ENCODE measurements around the gene BRF1. TPM values are rescaled to one million over a fixed set of nuclear protein-coding genes. Genes with fewer than 3 reads are reported as not detected.

BRF1 gene
- polyA plus RNA-seq, 1 of the 3 experiments (the other 2 are of a cell fraction): 15.7 TPM

GRCh38 chr14:105337966-105338741, 37.4 kb upstream of the BRF1 start:
- H3K79me2 ChIP-seq (ENCODE audit: insufficient read depth): peaks cover 16% of the 10 kb centered on the region
- H4K20me1 ChIP-seq (ENCODE audit: insufficient read depth): peaks cover 74% of the 10 kb centered on the region
- no peak for TF ChIP-seq JUND (IDR thresholded peaks at IDR 0.05)
- TF ChIP-seq USF2 (IDR thresholded peaks at IDR 0.05; ENCODE audit: borderline replicate concordance, low read depth, low read length): no peak
- no peak for TF ChIP-seq FOSL2 (IDR thresholded peaks at IDR 0.05; ENCODE audit: borderline replicate concordance, low read depth)
- no peak for TF ChIP-seq GATA2 (CRISPR knock-in tag; IDR thresholded peaks at IDR 0.05)
- no peak for TF ChIP-seq TCF12 (IDR thresholded peaks at IDR 0.05)
- no peak for TF ChIP-seq SMC3 (IDR thresholded peaks at IDR 0.05; ENCODE audit: low read depth, low read length)
- TF ChIP-seq FOXM1 (IDR thresholded peaks at IDR 0.05; ENCODE audit: low read depth): no peak
- TF ChIP-seq NFIC (IDR thresholded peaks at IDR 0.05; ENCODE audit: borderline replicate concordance): no peak
- no peak for TF ChIP-seq FOXJ3 (CRISPR knock-in tag; IDR thresholded peaks at IDR 0.05)
- TF ChIP-seq CTCF (IDR thresholded peaks at IDR 0.05): no peak
- no peak for TF ChIP-seq TAF1 (IDR thresholded peaks at IDR 0.05; ENCODE audit: borderline replicate concordance, low read depth, low read length)
- no peak for TF ChIP-seq USF1 (IDR thresholded peaks at IDR 0.05; ENCODE audit: borderline replicate concordance, low read depth)
- TF ChIP-seq MEF2A (IDR thresholded peaks at IDR 0.05; ENCODE audit: borderline replicate concordance, low read depth): no peak
- TF ChIP-seq NRF1 (IDR thresholded peaks at IDR 0.05; ENCODE audit: low read depth, low read length): no peak
- no peak for TF ChIP-seq ELF1 (IDR thresholded peaks at IDR 0.05)
- TF ChIP-seq ZBTB33 (IDR thresholded peaks at IDR 0.05; ENCODE audit: borderline replicate concordance, low read depth): no peak
- no peak for TF ChIP-seq PBX3 (IDR thresholded peaks at IDR 0.05)
- WGBS (ENCODE audit: low lambda C conversion rate): 89% methylated on average over 14 of the region's 18 CpGs
- ChIA-PET CTCF (interaction anchor here (1.0 kb wide), 1 partner anchor 144 kb away, joined by 3 read pairs; no protein-coding TSS in a partner anchor), POLR2A (interaction anchor here (0.6 kb wide), 1 partner anchor 61 kb away, joined by 3 read pairs; no protein-coding TSS in a partner anchor)
- H3K27me3 ChIP-seq (ENCODE audit: insufficient read depth): no peaks in the 10 kb centered on the region
- H3K4me3 ChIP-seq (ENCODE audit: low read depth in 2 of 2, low read length in 1 of 2): no peak overlapping the region
- no peaks in the 10 kb centered on the region for H3K36me3 ChIP-seq (replicated peaks in 1 of 2; ENCODE audit: control insufficient read depth in 1 of 2, insufficient read depth in 2 of 2, low read length in 1 of 2)
- no peaks in the 10 kb centered on the region for H3K9me3 ChIP-seq
- H3K4me1 ChIP-seq (ENCODE audit: control insufficient read depth in 1 of 2, insufficient read depth in 2 of 2, low read depth in 1 of 2, low read length in 1 of 2): peaks cover 0 to 45% of the 10 kb centered on the region in 2 experiments; a peak in 1 of 4 replicates
- no peak overlapping the region for H3K4me2 ChIP-seq
- no peak overlapping the region for H2AFZ ChIP-seq (ENCODE audit: low read depth)
- H3K9me2 ChIP-seq: no peaks in the 10 kb centered on the region
- no peak overlapping the region; a peak in 1 of 4 replicates for H3K27ac ChIP-seq (ENCODE audit: low read depth in 2 of 2, low read length in 1 of 2)
- no peak for DNase-seq
- H3K9ac ChIP-seq: no peak overlapping the region
- H3F3A ChIP-seq (replicated peaks; ENCODE audit: insufficient read depth): no peaks in the 10 kb centered on the region

All from SK-N-SH (cell line).